AG04450 (cell line): ENCODE results near the gene GPR176. TPM values are rescaled to one million over a fixed set of nuclear protein-coding genes. Genes with fewer than 3 reads are reported as not detected.
A peak's percentile ranks its signal among the peaks of the same experiment; 100 is the strongest.

Experiments
- CTCF ChIA-PET: fragments of 300-600, 350-600 bp; formaldehyde crosslinking; extraction: SDS; loops from one replicate; lab custom pipeline; 2022; ENCODE audit warnings: antibody characterized with exemption, inconsistent platforms; lab: Charles Lee
- POLR2A ChIA-PET: fragments of 350-600 bp; formaldehyde crosslinking; extraction: SDS; loops from one replicate; lab custom pipeline; 2021; ENCODE audit warnings: antibody characterized with exemption, inconsistent platforms; lab: Yijun Ruan, JAX
- DNase-seq: peaks from one replicate; pipeline ENCODE4 v3.0.0-alpha.2; 2011; ENCODE audit warnings: low read depth, low spot score
- H3K27ac ChIP-seq: one replicate; pipeline ENCODE4 v1.5.1; 2012; ENCODE audit warnings: low read depth, low read length, control low read depth
- H3K27me3 ChIP-seq: one replicate; pipeline ENCODE4 v1.6.0; 2012; ENCODE audit warnings: low read length; ENCODE audit not compliant: control insufficient read depth, insufficient read depth
- H3K4me3 ChIP-seq: 2 replicates; pipeline ENCODE4 v1.5.1; 2011; ENCODE audit warnings: mild to moderate bottlenecking, low read depth, low read length, control low read depth
- H3K9me3 ChIP-seq: 2 replicates; pipeline ENCODE4 v1.5.1; 2012; ENCODE audit warnings: low read length; ENCODE audit not compliant: control insufficient read depth, insufficient read depth
- CTCF ChIP-seq: IDR thresholded peaks from 2 replicates; pipeline ENCODE4 v1.5.1; 2011; ENCODE audit warnings: low read depth, low read length, control low read depth, inconsistent platforms
- polyA plus RNA-seq: library from polyadenylated mRNA; depleted of rRNA; stranded (reverse); fragments of >200 nt; gene quantifications from 2 replicates; pipeline ENCODE4 v1.2.3, GENCODE V29; 2011

The GPR176 gene
- polyA plus RNA-seq, 1 experiment = 83.9 TPM

- no peak for DNase-seq
- Histone ChIP-seq H3K27me3 (no peaks in the 10 kb centered on the region), H3K9me3 (no peaks in the 10 kb centered on the region), H3K4me3 (no peak overlapping the region), H3K27ac (no peak overlapping the region)
- TF ChIP-seq CTCF = no peak
- ChIA-PET CTCF (no interaction called here), POLR2A (interaction anchor here (0.5 kb wide), 1 partner anchor 94 kb away, joined by 3 read pairs; no protein-coding TSS in a partner anchor)
Measured at GRCh38 chr15:39778021-39778420, 142.0 kb downstream of the GPR176 start.

- no peaks in the 10 kb centered on the region for H3K27me3 ChIP-seq
- no peak overlapping the region for H3K4me3 ChIP-seq
- H3K27ac ChIP-seq = no peak overlapping the region
- DNase-seq = no peak
- POLR2A ChIA-PET = no interaction called here
- H3K9me3 ChIP-seq = no peaks in the 10 kb centered on the region
- CTCF ChIA-PET = no interaction called here
- TF ChIP-seq CTCF = no peak
Measured at GRCh38 chr15:39777496-39777895, 142.6 kb downstream of the GPR176 start.

GRCh38 chr15:39776068-39776467 lies 144.0 kb downstream of the GPR176 start:
- no peaks in the 10 kb centered on the region for H3K9me3 ChIP-seq
- ChIA-PET CTCF (interaction anchor here (0.7 kb wide), 2 partner anchors 19 to 271 kb away, joined by 3 to 5 read pairs; no protein-coding TSS in a partner anchor), POLR2A (no interaction called here)
- H3K4me3 ChIP-seq = no peak overlapping the region
- no peak for DNase-seq
- no peak overlapping the region for H3K27ac ChIP-seq
- TF ChIP-seq CTCF = no peak
- H3K27me3 ChIP-seq = no peaks in the 10 kb centered on the region

- no peak for DNase-seq
- H3K4me3 ChIP-seq = no peak overlapping the region
- no peak for TF ChIP-seq CTCF
- H3K27me3 ChIP-seq = no peaks in the 10 kb centered on the region
- no peaks in the 10 kb centered on the region for H3K9me3 ChIP-seq
- H3K27ac ChIP-seq = no peak overlapping the region
- CTCF ChIA-PET = no interaction called here
- POLR2A ChIA-PET = interaction anchor here (0.7 kb wide), 1 partner anchor 8 kb away, joined by 3 read pairs; the partner anchor contains the start of gene FSIP1
Measured at GRCh38 chr15:39774688-39775267, 145.3 kb downstream of the GPR176 start.

GRCh38 chr15:39770748-39771689 lies 149.0 kb downstream of the GPR176 start:
- Histone ChIP-seq H3K27me3 (no peaks in the 10 kb centered on the region), H3K4me3 (peak overlapping the region; percentile 31), H3K9me3 (no peaks in the 10 kb centered on the region; the same call in 1 of the 2 replicates), H3K27ac (peak overlapping the region; percentile 76)
- TF ChIP-seq CTCF = no peak; the same call in 1 of the 2 replicates
- POLR2A ChIA-PET = interaction anchor here (0.5 kb wide), 1 partner anchor 297 kb away, joined by 7 read pairs; no protein-coding TSS in a partner anchor
- no peak for DNase-seq
- CTCF ChIA-PET = interaction anchor here (0.6 to 1.4 kb wide), 3 partner anchors 14 to 171 kb away, joined by 3 to 6 read pairs (median 4); no protein-coding TSS in a partner anchor
